SK-N-SH (cell line): ENCODE data around the gene GALNT17. TPM values are rescaled to one million over a fixed set of nuclear protein-coding genes. Genes with fewer than 3 reads are reported as not detected.

Experiments used
- CTCF ChIA-PET: fragments of 300-600, 350-600 bp; formaldehyde crosslinking; extraction: SDS; loops from one replicate; lab custom pipeline; 2021; lab: Yijun Ruan, JAX
- POLR2A ChIA-PET: fragments of 350-600 bp; sonication (Branson Sonifier 250); formaldehyde crosslinking; extraction: SDS; loops from one replicate; lab custom pipeline; 2020; ENCODE audit warnings: antibody characterized with exemption, inconsistent platforms; lab: Yijun Ruan, JAX
- DNase-seq: peaks from one replicate; pipeline ENCODE4 v3.0.0; 2012
- H2AFZ ChIP-seq: fragments of 200-600 bp; sonication (generic); 2 replicates; pipeline ENCODE4 v1.8.1; 2016; ENCODE audit warnings: antibody characterized with exemption, mild to moderate bottlenecking, low read depth
- H3F3A ChIP-seq: fragments of 200-600 bp; sonication (generic); replicated peaks from 2 replicates; pipeline ENCODE3; 2016; ENCODE audit warnings: antibody characterized with exemption, mild to moderate bottlenecking; ENCODE audit not compliant: insufficient read depth
- H3K27ac ChIP-seq, 2 experiments: fragments of 200-500 bp in 1 of 2; fragments of 200-600 bp in 1 of 2; sonication (Bioruptor generic) in 1 of 2; sonication (generic), shearing (Covaris generic) in 1 of 2; 2 replicates each; pipeline versions ENCODE4 v1.5.1 to v1.6.1; 2014 to 2016; ENCODE audit warnings: low read depth in 2 of 2, inconsistent platforms in 1 of 2, low read length in 1 of 2, mild to moderate bottlenecking in 1 of 2, mixed read lengths in 1 of 2
- H3K27me3 ChIP-seq: fragments of 200-600 bp; sonication (generic), shearing (Covaris generic); 2 replicates; pipeline ENCODE4 v1.6.1; 2016; ENCODE audit warnings: mixed run types; ENCODE audit not compliant: insufficient read depth
- H3K36me3 ChIP-seq, 2 experiments: fragments of 200-500 bp in 1 of 2; fragments of 200-600 bp in 1 of 2; sonication (Bioruptor generic) in 1 of 2; sonication (generic) in 1 of 2; replicated peaks in 1 of 2; 2 replicates each; pipeline versions ENCODE3 to v1.5.1; 2014 to 2016; ENCODE audit warnings: low read length in 1 of 2, mild to moderate bottlenecking in 1 of 2; ENCODE audit not compliant: insufficient read depth in 2 of 2, control insufficient read depth in 1 of 2
- H3K4me1 ChIP-seq, 2 experiments: fragments of 200-500 bp in 1 of 2; fragments of 200-600 bp in 1 of 2; sonication (Bioruptor generic) in 1 of 2; sonication (generic), shearing (Covaris generic) in 1 of 2; 2 replicates each; pipeline versions ENCODE4 v1.5.1 to v1.6.1; 2014 to 2016; ENCODE audit warnings: low read depth in 1 of 2, low read length in 1 of 2, mixed run types in 1 of 2; ENCODE audit not compliant: insufficient read depth in 2 of 2, control insufficient read depth in 1 of 2
- H3K4me2 ChIP-seq: fragments of 200-600 bp; sonication (generic), shearing (Covaris generic); 2 replicates; pipeline ENCODE4 v1.6.1; 2017; ENCODE audit warnings: mixed run types
- H3K4me3 ChIP-seq, 2 experiments: fragments of 200-500 bp in 1 of 2; fragments of 200-600 bp in 1 of 2; sonication (Bioruptor generic) in 1 of 2; sonication (generic), shearing (Covaris generic) in 1 of 2; 2 replicates each; pipeline versions ENCODE4 v1.5.1 to v1.8.1; 2014 to 2016; ENCODE audit warnings: low read depth in 2 of 2, inconsistent platforms in 1 of 2, low read length in 1 of 2, mild to moderate bottlenecking in 1 of 2, mixed read lengths in 1 of 2, moderate library complexity in 1 of 2
- H3K79me2 ChIP-seq: fragments of 200-600 bp; sonication (generic); 2 replicates; pipeline ENCODE4 v1.8.1; 2017; ENCODE audit warnings: mild to moderate bottlenecking; ENCODE audit not compliant: insufficient read depth
- H3K9ac ChIP-seq: fragments of 200-600 bp; sonication (generic); 2 replicates; pipeline ENCODE4 v1.6.1; 2017; ENCODE audit warnings: mixed run types
- H3K9me2 ChIP-seq: fragments of 200-600 bp; sonication (generic); 2 replicates; pipeline ENCODE4 v1.6.1; 2017; ENCODE audit warnings: mixed run types
- H3K9me3 ChIP-seq: fragments of 200-600 bp; sonication (generic); 2 replicates; pipeline ENCODE4 v1.6.1; 2017; ENCODE audit warnings: mixed run types, mild to moderate bottlenecking, moderate library complexity
- H4K20me1 ChIP-seq: fragments of 200-600 bp; sonication (generic); 2 replicates; pipeline ENCODE4 v1.6.1; 2017; ENCODE audit warnings: mild to moderate bottlenecking, mixed run types; ENCODE audit not compliant: insufficient read depth
- CHD2 ChIP-seq: fragments of 150-350 bp; IDR thresholded peaks from 2 replicates; pipeline ENCODE4 v1.6.1; 2018; ENCODE audit warnings: low read length; ENCODE audit not compliant: partially characterized antibody
- ELF1 ChIP-seq: IDR thresholded peaks from 2 replicates; pipeline ENCODE4 v1.4.0; 2012
- EP300 ChIP-seq, 2 experiments: IDR thresholded peaks; 2 replicates each; pipeline versions ENCODE4 v1.4.0 to v1.6.1; 2012; ENCODE audit warnings: borderline replicate concordance in 1 of 2, low read depth in 1 of 2, low read length in 1 of 2
- EZH2phosphoT487 ChIP-seq: fragments of 200-600 bp; sonication (generic); IDR thresholded peaks from 2 replicates; pipeline ENCODE4 v1.6.1; 2017; ENCODE audit warnings: low read depth, mixed run types, mild to moderate bottlenecking, antibody characterized with exemption, moderate library complexity, borderline replicate concordance
- FOXM1 ChIP-seq: IDR thresholded peaks from 2 replicates; pipeline ENCODE4 v1.4.0; 2012; ENCODE audit warnings: low read depth, mild to moderate bottlenecking
- NRF1 ChIP-seq: IDR thresholded peaks from 2 replicates; pipeline ENCODE4 v1.6.1; 2012; ENCODE audit warnings: low read depth, mild to moderate bottlenecking, low read length
- POLR2AphosphoS5 ChIP-seq: IDR thresholded peaks from 2 replicates; pipeline ENCODE4 v1.6.1; 2012; ENCODE audit warnings: low read depth, low read length
- RAD21 ChIP-seq: IDR thresholded peaks from 2 replicates; pipeline ENCODE4 v1.6.1; 2012; ENCODE audit warnings: mild to moderate bottlenecking, low read length
- RFX5 ChIP-seq: IDR thresholded peaks from 2 replicates; pipeline ENCODE4 v1.6.1; 2012; ENCODE audit warnings: mild to moderate bottlenecking, improper control_type of control experiment, low read length
- TAF1 ChIP-seq: IDR thresholded peaks from 2 replicates; pipeline ENCODE4 v1.6.1; 2012; ENCODE audit warnings: low read depth, mild to moderate bottlenecking, low read length, moderate library complexity, borderline replicate concordance
- TEAD4 ChIP-seq: IDR thresholded peaks from 2 replicates; pipeline ENCODE4 v1.4.0; 2012; ENCODE audit warnings: mild to moderate bottlenecking, borderline replicate concordance; ENCODE audit not compliant: insufficient read depth
- WGBS: methylation state at CpG from one replicate; pipeline ENCODE4 v1.1.6; 2017; ENCODE audit warnings: low lambda C conversion rate; 5-methylcytosine and 5-hydroxymethylcytosine counted together
- polyA plus RNA-seq, 3 experiments: library from polyadenylated mRNA; depleted of rRNA; stranded (reverse); fragments of >200 nt; gene quantifications; 2 replicates each; pipeline ENCODE4 v1.2.3, GENCODE V29; 2012
- TF ChIP-seq, protein P1 (sequence below): IDR thresholded peaks from 2 replicates; pipeline ENCODE4 v1.4.0; 2012; ENCODE audit warnings: low read depth
- TF ChIP-seq, protein P2 (sequence below): fragments of 150-350 bp; IDR thresholded peaks from 2 replicates; pipeline ENCODE4 v1.6.1; 2016; ENCODE audit warnings: mild to moderate bottlenecking, low read depth, low read length
- TF ChIP-seq, protein P3 (sequence below): IDR thresholded peaks from 2 replicates; pipeline ENCODE4; 2012

GALNT17 gene
- polyA plus RNA-seq, 1 of the 3 experiments (the other 2 are of a cell fraction) = not detected

DNA sequence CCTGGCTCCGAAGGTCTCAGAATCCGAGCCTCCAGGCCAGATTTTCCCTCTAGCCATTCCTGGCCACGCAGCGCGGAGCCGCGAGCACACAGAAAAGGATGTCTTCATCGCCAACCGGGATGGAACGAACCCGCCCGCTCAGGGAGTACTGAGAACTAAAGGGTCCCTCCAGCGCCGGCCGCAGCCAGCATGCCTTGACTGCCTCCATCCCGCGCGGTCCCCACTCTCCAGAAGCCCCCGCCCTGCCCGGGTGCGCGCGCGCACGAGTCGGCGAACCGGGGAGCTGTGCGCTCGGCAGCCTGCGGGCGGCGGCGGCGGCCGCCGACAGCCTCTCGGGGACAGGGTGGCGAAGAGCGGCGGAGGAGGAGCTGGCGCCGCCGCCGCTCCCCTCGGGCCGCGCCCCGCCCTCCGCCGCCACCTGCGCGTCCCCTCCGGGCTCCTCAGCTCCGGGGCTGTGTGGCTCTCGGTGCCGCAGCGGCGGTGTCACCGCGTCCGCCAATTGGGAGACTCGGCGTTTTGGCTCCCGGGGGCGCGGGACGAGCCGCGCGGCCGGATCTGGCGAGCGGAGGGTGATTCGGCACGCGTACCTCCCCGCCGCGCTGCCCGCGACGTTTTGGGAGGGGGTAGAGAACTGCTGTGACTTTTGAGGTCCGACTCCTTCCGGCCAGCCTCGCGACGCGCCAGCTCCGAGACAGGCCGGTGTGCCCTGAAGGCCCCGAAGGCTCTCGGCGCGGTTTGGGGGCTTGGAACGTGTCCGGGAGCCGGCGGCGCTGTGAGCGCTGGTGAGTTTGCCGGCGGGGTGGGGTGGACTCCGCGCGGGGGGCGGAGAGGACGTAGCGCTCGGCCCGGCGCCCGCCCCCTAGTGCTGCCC, 453 bp upstream of the GALNT17 start:
- no peaks in the 10 kb centered on the region for H3K9me2 ChIP-seq
- H3K36me3 ChIP-seq = no peaks in the 10 kb centered on the region
- H3K4me3 ChIP-seq = no peak overlapping the region
- no peaks in the 10 kb centered on the region for H3F3A ChIP-seq
- TF ChIP-seq TAF1 = no peak
- no peak for TF ChIP-seq RAD21
- TF ChIP-seq FOXM1 = no peak
- no peak for TF ChIP-seq EZH2phosphoT487
- TF ChIP-seq, protein P1, sequence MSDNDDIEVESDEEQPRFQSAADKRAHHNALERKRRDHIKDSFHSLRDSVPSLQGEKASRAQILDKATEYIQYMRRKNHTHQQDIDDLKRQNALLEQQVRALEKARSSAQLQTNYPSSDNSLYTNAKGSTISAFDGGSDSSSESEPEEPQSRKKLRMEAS = no peak
- no peak for TF ChIP-seq RFX5
- no peak for TF ChIP-seq NRF1
- TF ChIP-seq, protein P2, sequence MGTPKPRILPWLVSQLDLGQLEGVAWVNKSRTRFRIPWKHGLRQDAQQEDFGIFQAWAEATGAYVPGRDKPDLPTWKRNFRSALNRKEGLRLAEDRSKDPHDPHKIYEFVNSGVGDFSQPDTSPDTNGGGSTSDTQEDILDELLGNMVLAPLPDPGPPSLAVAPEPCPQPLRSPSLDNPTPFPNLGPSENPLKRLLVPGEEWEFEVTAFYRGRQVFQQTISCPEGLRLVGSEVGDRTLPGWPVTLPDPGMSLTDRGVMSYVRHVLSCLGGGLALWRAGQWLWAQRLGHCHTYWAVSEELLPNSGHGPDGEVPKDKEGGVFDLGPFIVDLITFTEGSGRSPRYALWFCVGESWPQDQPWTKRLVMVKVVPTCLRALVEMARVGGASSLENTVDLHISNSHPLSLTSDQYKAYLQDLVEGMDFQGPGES = no peak
- TF ChIP-seq, protein P3, sequence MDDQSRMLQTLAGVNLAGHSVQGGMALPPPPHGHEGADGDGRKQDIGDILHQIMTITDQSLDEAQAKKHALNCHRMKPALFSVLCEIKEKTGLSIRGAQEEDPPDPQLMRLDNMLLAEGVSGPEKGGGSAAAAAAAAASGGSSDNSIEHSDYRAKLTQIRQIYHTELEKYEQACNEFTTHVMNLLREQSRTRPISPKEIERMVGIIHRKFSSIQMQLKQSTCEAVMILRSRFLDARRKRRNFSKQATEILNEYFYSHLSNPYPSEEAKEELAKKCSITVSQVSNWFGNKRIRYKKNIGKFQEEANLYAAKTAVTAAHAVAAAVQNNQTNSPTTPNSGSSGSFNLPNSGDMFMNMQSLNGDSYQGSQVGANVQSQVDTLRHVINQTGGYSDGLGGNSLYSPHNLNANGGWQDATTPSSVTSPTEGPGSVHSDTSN = no peak
- no peak for TF ChIP-seq TEAD4
- no peak for TF ChIP-seq EP300 (IDR thresholded peaks at IDR 0.05; ENCODE audit: borderline replicate concordance in 1 of 2, low read depth in 1 of 2, low read length in 1 of 2)
- H3K27me3 ChIP-seq = no peaks in the 10 kb centered on the region
- H2AFZ ChIP-seq = peak overlapping the region; percentile 11; the same call in 1 of the 2 replicates
- no peak overlapping the region for H3K4me2 ChIP-seq
- H3K9ac ChIP-seq = no peak overlapping the region
- no peak overlapping the region for H3K27ac ChIP-seq
- 8% methylated on average over 77 of the region's 113 CpGs for WGBS
- H3K79me2 ChIP-seq = no peaks in the 10 kb centered on the region
- peak; percentile 69 for DNase-seq
- H4K20me1 ChIP-seq = no peaks in the 10 kb centered on the region
- no peaks in the 10 kb centered on the region; the same call in 1 of the 2 replicates for H3K9me3 ChIP-seq
- H3K4me1 ChIP-seq = no peaks in the 10 kb centered on the region
- ChIA-PET CTCF (interaction anchor here (0.7 kb wide), 1 partner anchor 276 kb away, joined by 3 read pairs; no protein-coding TSS in a partner anchor), POLR2A (no interaction called here)

DNA sequence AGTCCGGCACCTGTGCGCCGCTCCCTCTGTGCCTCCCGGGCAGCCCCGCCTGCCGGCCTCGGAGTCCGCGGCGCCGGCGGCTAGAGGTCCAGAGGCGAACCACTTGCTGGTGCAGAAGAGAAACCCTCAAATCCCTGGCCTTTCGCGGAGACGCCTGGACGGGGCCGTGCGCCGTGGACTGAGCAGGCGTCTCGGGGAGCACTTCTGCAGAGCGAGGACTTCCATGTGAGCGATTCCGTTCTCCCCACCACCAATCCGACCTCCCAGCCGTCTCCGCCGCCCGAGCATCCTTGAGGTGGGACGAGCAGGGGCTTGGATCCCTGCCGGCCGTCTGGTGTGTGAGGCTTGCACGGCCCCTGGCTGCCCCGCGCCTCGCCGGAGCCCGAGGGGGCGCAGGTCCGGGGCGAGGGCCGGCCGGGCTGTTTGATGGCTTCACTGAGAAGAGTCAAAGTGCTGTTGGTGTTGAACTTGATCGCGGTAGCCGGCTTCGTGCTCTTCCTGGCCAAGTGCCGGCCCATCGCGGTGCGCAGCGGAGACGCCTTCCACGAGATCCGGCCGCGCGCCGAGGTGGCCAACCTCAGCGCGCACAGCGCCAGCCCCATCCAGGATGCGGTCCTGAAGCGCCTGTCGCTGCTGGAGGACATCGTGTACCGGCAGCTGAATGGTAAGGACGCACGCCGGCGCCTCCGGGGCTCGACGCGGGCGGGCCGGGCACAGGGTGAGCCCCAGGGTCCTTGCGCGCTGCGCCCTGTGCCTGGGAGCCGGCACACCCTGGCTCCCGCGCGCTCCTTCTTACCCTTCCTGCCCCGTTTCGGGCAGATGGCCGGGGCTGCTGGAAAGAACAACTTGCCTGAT, 660 bp downstream of the GALNT17 start:
- WGBS = 27% methylated on average over 28 of the region's 88 CpGs
- no peaks in the 10 kb centered on the region for H4K20me1 ChIP-seq
- no peaks in the 10 kb centered on the region for H3K9me2 ChIP-seq
- H3K36me3 ChIP-seq = no peaks in the 10 kb centered on the region
- TF ChIP-seq ELF1 (no peak), CHD2 (no peak), RAD21 (no peak), POLR2AphosphoS5 (no peak)
- H2AFZ ChIP-seq = no peak overlapping the region
- H3K4me2 ChIP-seq = no peak overlapping the region
- H3K4me3 ChIP-seq = no peak overlapping the region
- DNase-seq = peak; percentile 35
- H3K9ac ChIP-seq = no peak overlapping the region
- H3K27ac ChIP-seq = no peak overlapping the region
- CTCF ChIA-PET = no interaction called here
- no peaks in the 10 kb centered on the region for H3K27me3 ChIP-seq
- H3F3A ChIP-seq = no peaks in the 10 kb centered on the region
- H3K79me2 ChIP-seq = no peaks in the 10 kb centered on the region
- no peaks in the 10 kb centered on the region; the same call in 1 of the 2 replicates for H3K9me3 ChIP-seq
- no peaks in the 10 kb centered on the region for H3K4me1 ChIP-seq
- POLR2A ChIA-PET = no interaction called here
